ENCODE data around the gene ZBTB22.

GRCh38 chr6:33288141-33288920 lies 29.2 kb downstream of the ZBTB22 start:
- TF ChIP-seq, protein P1, sequence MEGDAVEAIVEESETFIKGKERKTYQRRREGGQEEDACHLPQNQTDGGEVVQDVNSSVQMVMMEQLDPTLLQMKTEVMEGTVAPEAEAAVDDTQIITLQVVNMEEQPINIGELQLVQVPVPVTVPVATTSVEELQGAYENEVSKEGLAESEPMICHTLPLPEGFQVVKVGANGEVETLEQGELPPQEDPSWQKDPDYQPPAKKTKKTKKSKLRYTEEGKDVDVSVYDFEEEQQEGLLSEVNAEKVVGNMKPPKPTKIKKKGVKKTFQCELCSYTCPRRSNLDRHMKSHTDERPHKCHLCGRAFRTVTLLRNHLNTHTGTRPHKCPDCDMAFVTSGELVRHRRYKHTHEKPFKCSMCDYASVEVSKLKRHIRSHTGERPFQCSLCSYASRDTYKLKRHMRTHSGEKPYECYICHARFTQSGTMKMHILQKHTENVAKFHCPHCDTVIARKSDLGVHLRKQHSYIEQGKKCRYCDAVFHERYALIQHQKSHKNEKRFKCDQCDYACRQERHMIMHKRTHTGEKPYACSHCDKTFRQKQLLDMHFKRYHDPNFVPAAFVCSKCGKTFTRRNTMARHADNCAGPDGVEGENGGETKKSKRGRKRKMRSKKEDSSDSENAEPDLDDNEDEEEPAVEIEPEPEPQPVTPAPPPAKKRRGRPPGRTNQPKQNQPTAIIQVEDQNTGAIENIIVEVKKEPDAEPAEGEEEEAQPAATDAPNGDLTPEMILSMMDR (IDR thresholded peaks at IDR 0.05; ENCODE audit: insufficient read depth, low read length, poor library complexity, severe bottlenecking), result no peak
- TF ChIP-seq EZH2phosphoT487 (conservative IDR thresholded peaks at IDR 0.05; ENCODE audit: low read length), result no peak

All from SU-DHL-6 (cell line).